HG03064 (cell line): ENCODE measurements around the gene MAP1B.

Experiments
- ATAC-seq: cut with Tn5 transposase; IDR thresholded peaks from one replicate; pipeline ENCODE4 v1.9.1; 2021; ENCODE audit warnings: low read depth; ENCODE audit not compliant: unreplicated experiment

Gene MAP1B

GRCh38 chr5:72185496-72186329 is 78.4 kb downstream of the MAP1B start:
- ATAC-seq = no peak

GRCh38 chr5:72187388-72188075 is 80.3 kb downstream of the MAP1B start:
- no peak for ATAC-seq

- ATAC-seq = no peak
These were observed 80.9 kb downstream of the MAP1B start for GRCh38 chr5:72188166-72188565.

- no peak for ATAC-seq
These were observed 81.9 kb downstream of the MAP1B start for GRCh38 chr5:72189146-72189545.

GRCh38 chr5:72191404-72191803 is 84.1 kb downstream of the MAP1B start:
- ATAC-seq = no peak

- ATAC-seq = peak; percentile 91
These were observed 87.6 kb downstream of the MAP1B start for GRCh38 chr5:72194846-72195245.

GRCh38 chr5:72195581-72195980 is 88.3 kb downstream of the MAP1B start:
- no peak for ATAC-seq

GRCh38 chr5:72197393-72197792 is 90.1 kb downstream of the MAP1B start:
- ATAC-seq = no peak

- no peak for ATAC-seq
These were observed 92.4 kb downstream of the MAP1B start for GRCh38 chr5:72199681-72200080.

- ATAC-seq = no peak
These were observed 95.1 kb downstream of the MAP1B start for GRCh38 chr5:72202331-72202825.

GRCh38 chr5:72203251-72203845 is 96.1 kb downstream of the MAP1B start:
- no peak for ATAC-seq

- ATAC-seq = no peak
These were observed 97.7 kb downstream of the MAP1B start for GRCh38 chr5:72204946-72205345.

GRCh38 chr5:72205431-72206009 is 98.2 kb downstream of the MAP1B start:
- no peak for ATAC-seq

- ATAC-seq = no peak
These were observed 98.9 kb downstream of the MAP1B start for GRCh38 chr5:72206160-72206559.

GRCh38 chr5:72206994-72207393 is 99.7 kb downstream of the MAP1B start:
- no peak for ATAC-seq

GRCh38 chr5:72208324-72208926 is 101.2 kb downstream of the MAP1B start:
- no peak for ATAC-seq

- no peak for ATAC-seq
These were observed 102.2 kb downstream of the MAP1B start for GRCh38 chr5:72209147-72210115.

- no peak for ATAC-seq
These were observed 103.8 kb downstream of the MAP1B start for GRCh38 chr5:72210888-72211678.

- no peak for ATAC-seq
These were observed 104.9 kb downstream of the MAP1B start for GRCh38 chr5:72212171-72212570.
